Measurements from ENCODE around the gene DOLK. TPM values are rescaled to one million over a fixed set of nuclear protein-coding genes. Genes with fewer than 3 reads are reported as not detected.

DOLK gene
- total and polyA plus RNA-seq, 2 donors (not counting 1 experiment from before 2014, with no cell fraction given) = 3.0 to 12.2 TPM

- ChIA-PET POLR2A (no interaction called here), CTCF (interaction anchor here (1.3 kb wide), 1 partner anchor 9 kb away, joined by 5 read pairs; no protein-coding TSS in a partner anchor)
- no peaks in the 10 kb centered on the region for H3K9me3 Mint-ChIP-seq (ENCODE audit: insufficient read depth)
- ATAC-seq (ENCODE audit: low read depth) (no peak), DNase-seq (no peak)
- no peak overlapping the region for H3K9ac ChIP-seq (ENCODE audit: low read length)
- H3K4me2 ChIP-seq (replicated peaks; ENCODE audit: low read depth, low read length, poor library complexity, severe bottlenecking) = no peak overlapping the region
- no peak overlapping the region for H3K4me3 Mint-ChIP-seq
- H2AFZ ChIP-seq (ENCODE audit: insufficient read depth, low read depth, low read length, poor library complexity, severe bottlenecking) = no peak overlapping the region
- no peak overlapping the region for H3K4me3 ChIP-seq (ENCODE audit: control extremely low read depth in 1 of 5, extremely low read depth in 1 of 5, insufficient read depth in 1 of 5, low read depth in 2 of 5, low read length in 4 of 5)
- intact Hi-C loops (cut with micrococcal nuclease) = no loop called here
- 71% methylated on average over 2 of the region's 2 CpGs for WGBS (ENCODE audit: insufficient coverage)
- peaks cover 0 to 5% (median 0%) of the 10 kb centered on the region in 4 experiments for H3K27me3 ChIP-seq (replicated peaks in 1 of 4; ENCODE audit: control extremely low read depth in 1 of 4, control insufficient read depth in 3 of 4, insufficient read depth in 4 of 4, low read length in 3 of 4)
- peaks cover 4% of the 10 kb centered on the region for H3K4me1 Mint-ChIP-seq
- peaks cover 13% of the 10 kb centered on the region in 2 donors for H3K4me1 ChIP-seq (ENCODE audit: control insufficient read depth in 2 of 2, insufficient read depth in 2 of 2, low read length in 2 of 2)
- TF ChIP-seq EZH2 (IDR thresholded peaks at IDR 0.05; ENCODE audit: borderline replicate concordance, insufficient read depth, low read depth, low read length, poor library complexity, severe bottlenecking) = no peak
- TF ChIP-seq, protein P1, sequence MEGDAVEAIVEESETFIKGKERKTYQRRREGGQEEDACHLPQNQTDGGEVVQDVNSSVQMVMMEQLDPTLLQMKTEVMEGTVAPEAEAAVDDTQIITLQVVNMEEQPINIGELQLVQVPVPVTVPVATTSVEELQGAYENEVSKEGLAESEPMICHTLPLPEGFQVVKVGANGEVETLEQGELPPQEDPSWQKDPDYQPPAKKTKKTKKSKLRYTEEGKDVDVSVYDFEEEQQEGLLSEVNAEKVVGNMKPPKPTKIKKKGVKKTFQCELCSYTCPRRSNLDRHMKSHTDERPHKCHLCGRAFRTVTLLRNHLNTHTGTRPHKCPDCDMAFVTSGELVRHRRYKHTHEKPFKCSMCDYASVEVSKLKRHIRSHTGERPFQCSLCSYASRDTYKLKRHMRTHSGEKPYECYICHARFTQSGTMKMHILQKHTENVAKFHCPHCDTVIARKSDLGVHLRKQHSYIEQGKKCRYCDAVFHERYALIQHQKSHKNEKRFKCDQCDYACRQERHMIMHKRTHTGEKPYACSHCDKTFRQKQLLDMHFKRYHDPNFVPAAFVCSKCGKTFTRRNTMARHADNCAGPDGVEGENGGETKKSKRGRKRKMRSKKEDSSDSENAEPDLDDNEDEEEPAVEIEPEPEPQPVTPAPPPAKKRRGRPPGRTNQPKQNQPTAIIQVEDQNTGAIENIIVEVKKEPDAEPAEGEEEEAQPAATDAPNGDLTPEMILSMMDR (IDR thresholded peaks at IDR 0.05) = no peak
- H3K79me2 ChIP-seq (ENCODE audit: control insufficient read depth, insufficient read depth, low read length) = peaks cover 7% of the 10 kb centered on the region
- H3K9me3 ChIP-seq (ENCODE audit: control extremely low read depth in 1 of 3, control insufficient read depth in 2 of 3, insufficient read depth in 1 of 3, low read length in 2 of 3) = no peaks in the 10 kb centered on the region
- H3K27me3 Mint-ChIP-seq = peaks cover 2% of the 10 kb centered on the region
- H3K27ac Mint-ChIP-seq = no peak overlapping the region
- peaks cover 0 to 20% of the 10 kb centered on the region in 2 experiments for H3K36me3 ChIP-seq (replicated peaks in 1 of 2; ENCODE audit: control extremely low read depth in 1 of 2, control insufficient read depth in 1 of 2, extremely low read depth in 1 of 2, insufficient read depth in 2 of 2, low read length in 1 of 2)
- no peaks in the 10 kb centered on the region for H4K20me1 ChIP-seq (ENCODE audit: control insufficient read depth, insufficient read depth, low read length, poor library complexity, severe bottlenecking)
- H3K27ac ChIP-seq (ENCODE audit: low read length in 2 of 2) = no peak overlapping the region
Observed at GRCh38 chr9:128918921-128919320, 28.5 kb downstream of the DOLK start.

DNA sequence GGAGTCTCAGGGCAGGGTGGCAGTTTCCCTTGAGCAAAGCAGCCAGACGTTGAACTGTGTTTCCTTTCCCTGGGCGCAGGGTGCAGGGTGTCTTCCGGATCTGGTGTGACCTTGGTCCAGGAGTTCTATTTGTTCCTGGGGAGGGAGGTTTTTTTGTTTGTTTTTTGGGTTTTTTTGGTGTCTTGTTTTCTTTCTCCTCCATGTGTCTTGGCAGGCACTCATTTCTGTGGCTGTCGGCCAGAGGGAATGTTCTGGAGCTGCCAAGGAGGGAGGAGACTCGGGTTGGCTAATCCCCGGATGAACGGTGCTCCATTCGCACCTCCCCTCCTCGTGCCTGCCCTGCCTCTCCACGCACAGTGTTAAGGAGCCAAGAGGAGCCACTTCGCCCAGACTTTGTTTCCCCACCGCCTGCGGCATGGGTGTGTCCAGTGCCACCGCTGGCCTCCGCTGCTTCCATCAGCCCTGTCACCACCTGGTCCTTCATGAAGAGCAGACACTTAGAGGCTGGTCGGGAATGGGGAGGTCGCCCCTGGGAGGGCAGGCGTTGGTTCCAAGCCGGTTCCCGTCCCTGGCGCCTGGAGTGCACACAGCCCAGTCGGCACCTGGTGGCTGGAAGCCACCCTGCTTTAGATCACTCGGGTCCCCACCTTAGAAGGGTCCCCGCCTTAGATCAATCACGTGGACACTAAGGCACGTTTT lies 30.1 kb downstream of the DOLK start:
- ATAC-seq (ENCODE audit: low read depth) = no peak
- H3K4me2 ChIP-seq (replicated peaks; ENCODE audit: low read depth, low read length, poor library complexity, severe bottlenecking) = no peak overlapping the region
- H3K9me3 Mint-ChIP-seq (ENCODE audit: insufficient read depth) = no peaks in the 10 kb centered on the region
- TF ChIP-seq, protein P1 (IDR thresholded peaks at IDR 0.05) = no peak
- no peak for TF ChIP-seq EZH2 (IDR thresholded peaks at IDR 0.05; ENCODE audit: borderline replicate concordance, insufficient read depth, low read depth, low read length, poor library complexity, severe bottlenecking)
- H3K9me3 ChIP-seq (ENCODE audit: control extremely low read depth in 1 of 3, control insufficient read depth in 2 of 3, insufficient read depth in 1 of 3, low read length in 2 of 3) = no peaks in the 10 kb centered on the region
- H4K20me1 ChIP-seq (ENCODE audit: control insufficient read depth, insufficient read depth, low read length, poor library complexity, severe bottlenecking) = peaks cover under 1% of the 10 kb centered on the region
- DNase-seq = no peak
- intact Hi-C loops (cut with micrococcal nuclease) = no loop called here
- no peaks in the 10 kb centered on the region for H3K27me3 Mint-ChIP-seq
- WGBS (ENCODE audit: insufficient coverage) = 96% methylated on average over 25 of the region's 26 CpGs
- H3K4me1 Mint-ChIP-seq = peaks cover 2% of the 10 kb centered on the region
- peaks cover 8 to 13% of the 10 kb centered on the region in 2 donors for H3K4me1 ChIP-seq (ENCODE audit: control insufficient read depth in 2 of 2, insufficient read depth in 2 of 2, low read length in 2 of 2)
- peaks cover 0 to 5% (median 0%) of the 10 kb centered on the region in 4 experiments for H3K27me3 ChIP-seq (replicated peaks in 1 of 4; ENCODE audit: control extremely low read depth in 1 of 4, control insufficient read depth in 3 of 4, insufficient read depth in 4 of 4, low read length in 3 of 4)
- no peak overlapping the region for H3K9ac ChIP-seq (ENCODE audit: low read length)
- H3K79me2 ChIP-seq (ENCODE audit: control insufficient read depth, insufficient read depth, low read length) = peaks cover 23% of the 10 kb centered on the region
- H3K4me3 ChIP-seq (ENCODE audit: control extremely low read depth in 1 of 5, extremely low read depth in 1 of 5, insufficient read depth in 1 of 5, low read depth in 2 of 5, low read length in 4 of 5) = no peak overlapping the region
- H3K27ac ChIP-seq (ENCODE audit: low read length in 2 of 2) = no peak overlapping the region
- H3K27ac Mint-ChIP-seq = no peak overlapping the region
- H2AFZ ChIP-seq (ENCODE audit: insufficient read depth, low read depth, low read length, poor library complexity, severe bottlenecking) = no peak overlapping the region
- no peak overlapping the region for H3K4me3 Mint-ChIP-seq
- peaks cover 0 to 24% of the 10 kb centered on the region in 2 experiments for H3K36me3 ChIP-seq (replicated peaks in 1 of 2; ENCODE audit: control extremely low read depth in 1 of 2, control insufficient read depth in 1 of 2, extremely low read depth in 1 of 2, insufficient read depth in 2 of 2, low read length in 1 of 2)
- ChIA-PET POLR2A (no interaction called here), CTCF (no interaction called here)
